H9 (cell line): ENCODE results near the gene SORCS2. TPM values are rescaled to one million over a fixed set of nuclear protein-coding genes. Genes with fewer than 3 reads are reported as not detected.
A peak's percentile ranks its signal among the peaks of the same experiment; 100 is the strongest.

Experiments used
- DNase-seq: peaks from one replicate; pipeline ENCODE4 v3.0.0-alpha.2; 2017
- H2AFZ ChIP-seq: one replicate; pipeline ENCODE4 v1.6.1; 2013; ENCODE audit warnings: mild to moderate bottlenecking, low read length, control low read depth, moderate library complexity
- H2AK5ac ChIP-seq: 2 replicates; pipeline ENCODE4 v1.6.1; 2013; ENCODE audit warnings: low read length, control low read depth, mixed read lengths; ENCODE audit not compliant: insufficient read length
- H2BK120ac ChIP-seq: one replicate; pipeline ENCODE4 v1.6.1; 2013; ENCODE audit warnings: low read depth, mild to moderate bottlenecking, low read length, control low read depth, inconsistent platforms; ENCODE audit not compliant: poor library complexity, severe bottlenecking
- H2BK12ac ChIP-seq: 2 replicates; pipeline ENCODE4 v1.6.1; 2013; ENCODE audit warnings: low read length, control low read depth, mixed read lengths, low read depth; ENCODE audit not compliant: insufficient read length
- H2BK15ac ChIP-seq: 2 replicates; pipeline ENCODE4 v1.6.1; 2013; ENCODE audit warnings: low read depth, low read length, control low read depth
- H2BK20ac ChIP-seq: one replicate; pipeline ENCODE4 v1.6.1; 2013; ENCODE audit warnings: low read depth, mild to moderate bottlenecking, low read length, control low read depth, inconsistent platforms; ENCODE audit not compliant: poor library complexity, severe bottlenecking
- H2BK5ac ChIP-seq: 2 replicates; pipeline ENCODE4 v1.6.1; 2013; ENCODE audit warnings: low read length, control low read depth, mixed read lengths; ENCODE audit not compliant: insufficient read length
- H3K14ac ChIP-seq: 2 replicates; pipeline ENCODE4 v1.6.1; 2013; ENCODE audit warnings: low read length, control low read depth; ENCODE audit not compliant: insufficient read depth
- H3K18ac ChIP-seq: 2 replicates; pipeline ENCODE4 v1.6.1; 2013; ENCODE audit warnings: low read depth, mild to moderate bottlenecking, mixed read lengths, low read length, control low read depth; ENCODE audit not compliant: insufficient read length
- H3K23ac ChIP-seq: 2 replicates; pipeline ENCODE4 v1.6.1; 2013; ENCODE audit warnings: low read length, control low read depth, mixed read lengths, low read depth; ENCODE audit not compliant: insufficient read length
- H3K23me2 ChIP-seq: 2 replicates; pipeline ENCODE4 v1.6.1; 2013; ENCODE audit warnings: low read depth, mild to moderate bottlenecking, mixed read lengths, low read length, control low read depth; ENCODE audit not compliant: insufficient read length, poor library complexity, severe bottlenecking
- H3K27ac ChIP-seq: 2 replicates; pipeline ENCODE4 v1.5.1; 2013; ENCODE audit warnings: low read length, control low read depth, mixed read lengths, low read depth; ENCODE audit not compliant: insufficient read length
- H3K27me3 ChIP-seq: 2 replicates; pipeline ENCODE4 v1.6.1; 2013; ENCODE audit warnings: low read length, control low read depth, inconsistent platforms; ENCODE audit not compliant: insufficient read depth
- H3K4ac ChIP-seq: 2 replicates; pipeline ENCODE4 v1.6.1; 2013; ENCODE audit warnings: low read depth, mild to moderate bottlenecking, control low read depth, inconsistent platforms, low read length, moderate library complexity
- H3K4me1 ChIP-seq: 2 replicates; pipeline ENCODE4 v1.6.1; 2013; ENCODE audit warnings: low read length, control low read depth, inconsistent platforms; ENCODE audit not compliant: insufficient read depth
- H3K4me2 ChIP-seq: 2 replicates; pipeline ENCODE4 v1.6.1; 2013; ENCODE audit warnings: low read length, control low read depth, mixed read lengths; ENCODE audit not compliant: insufficient read length, insufficient read depth
- H3K56ac ChIP-seq: 2 replicates; pipeline ENCODE4 v1.6.1; 2013; ENCODE audit warnings: low read depth, mild to moderate bottlenecking, mixed read lengths, low read length, control low read depth; ENCODE audit not compliant: insufficient read length
- H3K79me1 ChIP-seq: 2 replicates; pipeline ENCODE4 v1.6.1; 2013; ENCODE audit warnings: low read depth, mild to moderate bottlenecking, moderate library complexity, low read length, control low read depth, inconsistent platforms; ENCODE audit not compliant: insufficient read depth, poor library complexity, severe bottlenecking
- H3K79me2 ChIP-seq: 2 replicates; pipeline ENCODE4 v1.6.1; 2013; ENCODE audit warnings: low read length, control low read depth, inconsistent platforms; ENCODE audit not compliant: insufficient read depth
- H3K9ac ChIP-seq: 2 replicates; pipeline ENCODE4 v1.6.1; 2013; ENCODE audit warnings: low read length, control low read depth, mixed read lengths; ENCODE audit not compliant: insufficient read length; ENCODE audit errors: extremely low read depth
- H3K9me3 ChIP-seq: one replicate; pipeline ENCODE4 v1.6.1; 2013; ENCODE audit warnings: low read depth, low read length, inconsistent platforms; ENCODE audit not compliant: control insufficient read depth
- H3T11ph ChIP-seq: one replicate; pipeline ENCODE4 v1.6.1; 2013; ENCODE audit warnings: mild to moderate bottlenecking, low read length, control low read depth, inconsistent platforms
- H4K20me1 ChIP-seq: one replicate; pipeline ENCODE4 v1.6.1; 2013; ENCODE audit not compliant: control insufficient read depth, insufficient read length, insufficient read depth
- H4K5ac ChIP-seq: 2 replicates; pipeline ENCODE4 v1.6.1; 2013; ENCODE audit warnings: low read depth, mild to moderate bottlenecking, mixed read lengths, low read length, control low read depth; ENCODE audit not compliant: insufficient read length
- H4K8ac ChIP-seq: replicated peaks from 2 replicates; pipeline ENCODE4 v1.6.1; 2013; ENCODE audit warnings: low read length, control low read depth, mixed read lengths, low read depth; ENCODE audit not compliant: insufficient read length
- H4K91ac ChIP-seq: 2 replicates; pipeline ENCODE4 v1.6.1; 2013; ENCODE audit warnings: low read depth, mild to moderate bottlenecking, moderate library complexity, mixed read lengths, low read length, control low read depth; ENCODE audit not compliant: insufficient read length
- H3K27ac Mint-ChIP-seq, 3 experiments: 2 replicates in 2 of 3; 3 replicates in 1 of 3; pipeline ENCODE4 v1.8.0; 2020 to 2021; ENCODE audit warnings: mixed read lengths in 3 of 3, mild to moderate bottlenecking in 1 of 3, moderate library complexity in 1 of 3
- H3K27me3 Mint-ChIP-seq: 2 replicates; pipeline ENCODE4 v1.8.0; 2021; ENCODE audit warnings: low read depth, mild to moderate bottlenecking, moderate library complexity, mixed read lengths
- H3K36me3 Mint-ChIP-seq, 3 experiments: 2 replicates in 2 of 3; 3 replicates in 1 of 3; pipeline ENCODE4 v1.8.0; 2020 to 2021; ENCODE audit warnings: low read depth in 3 of 3, mixed read lengths in 3 of 3; ENCODE audit not compliant: insufficient read depth in 1 of 3
- H3K4me1 Mint-ChIP-seq, 2 experiments: 2 replicates each; pipeline ENCODE4 v1.8.0; 2020; ENCODE audit warnings: mixed read lengths in 2 of 2
- H3K4me3 Mint-ChIP-seq, 2 experiments: 2 replicates in 1 of 2; 3 replicates in 1 of 2; pipeline ENCODE4 v1.8.0; 2020 to 2021; ENCODE audit warnings: mild to moderate bottlenecking in 2 of 2, mixed read lengths in 2 of 2, moderate library complexity in 1 of 2
- H3K9me3 Mint-ChIP-seq, 2 experiments: 2 replicates in 1 of 2; 3 replicates in 1 of 2; pipeline ENCODE4 v1.8.0; 2020; ENCODE audit warnings: mild to moderate bottlenecking in 2 of 2, mixed read lengths in 2 of 2, moderate library complexity in 1 of 2
- WGBS: extraction: QIAGEN DNeasy Blood & Tissue Kit; methylation state at CpG from one replicate; pipeline ENCODE4 v1.1.7; 2013; ENCODE audit warnings: missing lambda C conversion rate, low lambda C conversion rate, mixed read lengths; ENCODE audit not compliant: insufficient read length; ENCODE audit errors: extremely low coverage; 5-methylcytosine and 5-hydroxymethylcytosine counted together
- total RNA-seq: library from RNA; stranded (reverse); gene quantifications from 2 replicates; pipeline ENCODE4 v1.2.1, GENCODE V29; 2021
- TF ChIP-seq, protein P1 (sequence below): fragments of 200-600 bp; sonication (generic); conservative IDR thresholded peaks from 3 replicates; pipeline ENCODE4 v1.8.0; 2021; ENCODE audit warnings: antibody characterized with exemption, mild to moderate bottlenecking

The SORCS2 gene
- total RNA-seq, 1 experiment from 2014 or later, result 0.57 TPM

GRCh38 chr4:7524064-7524682 is 331.8 kb downstream of the SORCS2 start:
- no peaks in the 10 kb centered on the region for H3K79me1 ChIP-seq
- H3K23me2 ChIP-seq, result no peaks in the 10 kb centered on the region
- Mint-ChIP-seq H3K27ac (no peak overlapping the region; a peak in 1 of 7 replicates), H3K4me1 (peaks cover 16 to 34% of the 10 kb centered on the region in 2 experiments), H3K4me3 (no peak overlapping the region), H3K36me3 (no peaks in the 10 kb centered on the region), H3K27me3 (peaks cover 12% of the 10 kb centered on the region), H3K9me3 (no peaks in the 10 kb centered on the region)
- no peaks in the 10 kb centered on the region for H4K20me1 ChIP-seq
- TF ChIP-seq, protein P1, sequence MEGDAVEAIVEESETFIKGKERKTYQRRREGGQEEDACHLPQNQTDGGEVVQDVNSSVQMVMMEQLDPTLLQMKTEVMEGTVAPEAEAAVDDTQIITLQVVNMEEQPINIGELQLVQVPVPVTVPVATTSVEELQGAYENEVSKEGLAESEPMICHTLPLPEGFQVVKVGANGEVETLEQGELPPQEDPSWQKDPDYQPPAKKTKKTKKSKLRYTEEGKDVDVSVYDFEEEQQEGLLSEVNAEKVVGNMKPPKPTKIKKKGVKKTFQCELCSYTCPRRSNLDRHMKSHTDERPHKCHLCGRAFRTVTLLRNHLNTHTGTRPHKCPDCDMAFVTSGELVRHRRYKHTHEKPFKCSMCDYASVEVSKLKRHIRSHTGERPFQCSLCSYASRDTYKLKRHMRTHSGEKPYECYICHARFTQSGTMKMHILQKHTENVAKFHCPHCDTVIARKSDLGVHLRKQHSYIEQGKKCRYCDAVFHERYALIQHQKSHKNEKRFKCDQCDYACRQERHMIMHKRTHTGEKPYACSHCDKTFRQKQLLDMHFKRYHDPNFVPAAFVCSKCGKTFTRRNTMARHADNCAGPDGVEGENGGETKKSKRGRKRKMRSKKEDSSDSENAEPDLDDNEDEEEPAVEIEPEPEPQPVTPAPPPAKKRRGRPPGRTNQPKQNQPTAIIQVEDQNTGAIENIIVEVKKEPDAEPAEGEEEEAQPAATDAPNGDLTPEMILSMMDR, result 0 out of 3 replicates have a peak, but pooled peaks have one; percentile 11
- no peak overlapping the region for H4K91ac ChIP-seq
- no peak overlapping the region for H3T11ph ChIP-seq
- no peak overlapping the region for H2BK15ac ChIP-seq
- H4K8ac ChIP-seq, result no peak overlapping the region
- no peak overlapping the region for H3K27ac ChIP-seq
- no peaks in the 10 kb centered on the region for H3K27me3 ChIP-seq
- no peak overlapping the region for H3K56ac ChIP-seq
- no peak overlapping the region for H2BK12ac ChIP-seq
- no peaks in the 10 kb centered on the region for H3K79me2 ChIP-seq
- H2AK5ac ChIP-seq, result no peak overlapping the region
- no peak overlapping the region for H2BK120ac ChIP-seq
- H3K4me1 ChIP-seq, result no peaks in the 10 kb centered on the region
- H4K5ac ChIP-seq, result no peak overlapping the region
- WGBS, result no CpG with 5 or more reads among the region's 12 CpGs
- no peak for DNase-seq
- H2AFZ ChIP-seq, result no peak overlapping the region
- no peak overlapping the region for H3K4ac ChIP-seq
- no peaks in the 10 kb centered on the region for H3K9me3 ChIP-seq
- no peak overlapping the region for H3K9ac ChIP-seq
- H2BK5ac ChIP-seq, result no peak overlapping the region
- H3K23ac ChIP-seq, result no peak overlapping the region
- no peak overlapping the region for H3K4me2 ChIP-seq
- no peak overlapping the region for H3K14ac ChIP-seq
- H3K18ac ChIP-seq, result no peak overlapping the region
- no peak overlapping the region for H2BK20ac ChIP-seq
